DMS153 treated with DMSO at 0.1 percent for 48 hours (cell line): ENCODE results near the gene ATRNL1.

Source experiments
- DNase-seq: peaks from one replicate; lab custom pipeline; 2025; ENCODE audit not compliant: unreplicated experiment; lab: John Stamatoyannopoulos, UW

ATRNL1 gene

GRCh38 chr10:115830265-115830970, 737.3 kb downstream of the ATRNL1 start:
- no peak for DNase-seq

DNA sequence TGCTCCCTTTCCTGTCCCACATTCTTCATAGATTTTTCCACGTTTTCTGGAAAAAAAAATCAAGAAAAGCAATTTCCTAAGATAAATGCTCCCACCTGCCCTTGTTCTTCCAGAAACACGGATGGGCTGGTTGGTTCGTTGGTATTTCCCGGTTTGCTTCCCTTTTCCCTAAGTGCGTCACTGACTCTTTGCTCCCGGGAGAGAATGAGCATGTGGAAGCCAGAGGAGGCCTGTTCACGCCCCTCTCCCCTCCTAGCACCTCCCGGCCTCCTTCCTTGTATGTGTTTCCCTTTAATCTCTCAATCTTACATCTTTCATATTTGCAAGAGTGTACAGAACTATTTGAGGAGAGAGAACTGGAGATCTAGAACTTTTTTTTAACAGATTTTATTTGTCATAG, 737.9 kb downstream of the ATRNL1 start:
- no peak for DNase-seq

DNA sequence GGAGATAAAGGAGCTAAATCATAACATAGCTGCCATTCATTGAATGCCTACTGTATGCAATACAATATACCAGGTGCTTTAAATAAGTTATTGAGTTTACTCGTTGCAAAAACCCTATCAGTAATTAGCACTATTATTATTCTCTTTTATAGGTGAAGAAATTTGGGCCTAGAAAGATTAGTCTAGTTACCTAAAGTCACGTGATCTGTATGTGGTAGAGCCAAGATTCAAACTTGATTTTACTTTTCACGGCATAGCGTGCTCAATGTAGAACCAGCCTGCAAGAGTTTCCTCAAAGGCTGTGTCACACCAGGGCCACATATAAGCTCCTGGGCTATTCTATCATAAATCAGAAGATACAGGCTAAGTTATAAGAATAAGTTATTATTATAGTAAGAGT, 740.0 kb downstream of the ATRNL1 start:
- DNase-seq: no peak

- DNase-seq: no peak
These were observed 751.4 kb downstream of the ATRNL1 start for GRCh38 chr10:115844591-115844990.

DNA sequence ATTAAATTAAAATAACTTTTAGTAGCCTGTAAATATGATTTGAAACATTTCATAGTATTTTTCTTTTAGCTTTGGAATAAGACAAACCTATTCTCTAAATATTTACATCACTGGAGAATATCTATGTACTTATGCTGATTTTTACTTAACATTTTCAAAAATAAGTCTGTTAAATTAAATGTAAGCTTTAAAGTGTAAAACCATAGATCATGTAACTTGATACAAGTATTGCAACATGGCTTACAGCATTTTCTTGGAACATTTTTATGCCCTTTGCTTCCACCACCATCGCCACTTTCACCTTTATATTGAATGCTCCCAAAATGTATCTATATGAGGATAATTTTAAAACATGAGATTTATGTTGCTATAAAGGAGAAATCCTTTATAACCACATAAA, 752.8 kb downstream of the ATRNL1 start:
- DNase-seq: no peak

DNA sequence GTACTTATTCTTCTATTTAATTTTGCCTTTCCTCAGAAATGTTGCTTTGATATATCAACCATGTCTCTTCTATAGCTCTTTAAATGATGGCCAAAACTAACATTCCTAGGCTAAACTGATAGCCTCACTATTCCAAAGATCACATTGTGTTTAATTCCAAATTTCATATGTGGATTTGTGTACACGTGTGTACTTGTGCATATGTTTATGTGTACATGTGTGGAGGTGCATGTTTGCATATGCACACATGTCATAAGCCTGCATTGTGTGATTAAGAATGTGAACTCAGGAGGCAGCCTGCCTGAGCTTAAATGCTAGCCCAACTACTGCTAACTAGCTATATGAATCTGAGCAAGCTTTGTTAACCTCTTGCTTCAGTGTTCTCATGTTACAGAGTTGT, 753.4 kb downstream of the ATRNL1 start:
- DNase-seq: no peak

GRCh38 chr10:115849197-115849596, 756.0 kb downstream of the ATRNL1 start:
- no peak for DNase-seq

GRCh38 chr10:115850666-115851065, 757.5 kb downstream of the ATRNL1 start:
- DNase-seq: no peak

- no peak for DNase-seq
These were observed 758.5 kb downstream of the ATRNL1 start for GRCh38 chr10:115851695-115852094.

- no peak for DNase-seq
These were observed 761.7 kb downstream of the ATRNL1 start for GRCh38 chr10:115854740-115855435.

DNA sequence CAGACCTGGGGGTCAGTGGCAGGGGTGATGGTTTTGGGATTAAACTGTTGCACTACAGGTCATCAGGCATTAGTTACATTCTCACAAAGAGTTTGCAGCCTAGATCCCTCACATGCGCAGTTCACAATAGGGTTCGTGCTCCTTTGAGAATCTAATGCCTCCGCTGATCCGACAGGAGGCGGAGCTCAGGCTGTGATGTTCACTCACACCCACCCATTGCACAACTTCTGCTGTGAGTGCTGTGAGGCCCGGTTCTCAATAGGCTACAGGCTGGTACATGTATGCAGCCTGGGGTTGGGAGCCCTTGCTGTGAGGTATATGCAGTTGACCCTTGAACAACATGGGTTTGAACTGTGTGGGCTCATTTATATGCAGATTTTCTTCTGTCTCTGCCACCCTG, 763.4 kb downstream of the ATRNL1 start:
- no peak for DNase-seq

DNA sequence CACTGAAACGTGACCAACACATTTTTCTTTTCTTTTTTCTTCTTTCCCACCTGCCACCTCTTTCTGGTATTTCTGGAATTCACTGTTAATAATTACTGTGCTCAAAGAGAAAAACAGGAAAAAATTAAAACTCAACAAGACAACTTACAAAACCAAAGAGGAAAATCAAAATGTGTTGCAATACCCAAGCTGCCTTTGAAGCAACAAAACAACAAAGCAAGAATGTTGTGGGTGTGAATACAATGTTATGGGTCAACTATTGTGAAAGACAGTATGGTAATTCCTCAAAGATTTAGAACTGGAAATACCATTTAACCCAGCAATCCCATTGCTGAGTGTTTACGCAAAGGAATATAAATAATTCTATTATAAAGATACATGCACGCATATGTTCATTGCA, 764.7 kb downstream of the ATRNL1 start:
- no peak for DNase-seq

DNA sequence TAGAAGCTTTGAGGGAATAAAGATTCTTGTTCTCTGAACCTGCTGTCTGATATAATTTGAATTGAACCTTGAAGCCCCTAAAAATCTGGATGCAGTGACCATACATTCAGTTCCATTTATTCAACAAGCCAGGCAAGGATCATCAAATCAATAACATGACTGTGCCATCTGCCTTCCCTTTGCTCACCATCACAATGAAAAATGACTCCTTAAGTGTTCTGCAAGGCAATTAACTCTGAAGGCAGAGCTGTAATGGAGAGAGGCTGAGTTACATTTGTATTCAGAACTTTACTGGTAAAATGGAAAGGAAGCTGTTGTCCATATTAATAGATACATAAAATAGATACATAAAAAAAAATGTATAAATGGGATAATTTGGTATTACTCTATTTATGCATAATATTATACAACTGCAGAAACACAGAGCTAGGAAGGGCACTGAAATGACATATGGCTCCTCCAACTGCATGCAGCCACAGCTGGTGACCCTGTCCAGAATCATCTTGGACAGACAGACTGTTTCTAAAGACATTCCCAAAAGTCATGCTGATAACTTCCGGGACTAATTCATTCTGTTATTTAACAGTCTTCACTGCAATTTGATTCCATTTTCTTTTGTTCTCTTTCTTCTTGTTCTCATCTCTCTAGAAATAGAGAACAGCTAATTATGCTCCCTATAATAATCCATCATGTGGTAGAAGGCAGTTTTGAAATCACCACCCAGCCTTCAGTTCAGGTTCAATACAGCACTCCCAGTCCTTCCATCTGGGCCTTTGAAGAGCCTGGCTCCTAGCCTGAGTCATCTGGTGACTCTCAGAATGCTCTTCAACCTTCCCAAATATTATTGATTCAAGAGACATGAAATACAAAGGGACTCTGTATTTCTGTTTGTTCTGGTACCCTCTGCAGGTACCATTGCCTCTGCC, 767.3 kb downstream of the ATRNL1 start:
- no peak for DNase-seq

GRCh38 chr10:115861455-115861854, 768.3 kb downstream of the ATRNL1 start:
- DNase-seq: no peak

DNA sequence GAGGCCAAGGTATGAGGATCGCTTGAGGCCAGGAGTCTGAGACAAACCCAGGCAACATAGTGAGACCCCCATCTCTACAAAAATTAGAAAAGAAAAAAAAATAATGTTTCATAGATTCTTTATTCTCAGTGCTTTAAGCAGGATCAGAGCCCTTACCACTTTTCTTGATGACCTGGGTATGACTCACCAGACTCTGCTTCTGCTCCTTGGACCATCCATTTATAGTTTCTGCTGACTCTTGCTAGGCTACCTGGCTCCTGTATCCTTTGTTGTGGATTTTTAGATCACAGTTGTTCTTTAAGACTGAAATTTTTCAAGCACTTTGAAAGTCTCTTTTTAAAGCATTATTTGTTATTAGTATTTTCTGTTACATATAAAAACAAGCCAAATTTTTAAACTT, 768.7 kb downstream of the ATRNL1 start:
- no peak for DNase-seq

- no peak for DNase-seq
These were observed 773.0 kb downstream of the ATRNL1 start for GRCh38 chr10:115866174-115866573.

- DNase-seq: no peak
These were observed 773.5 kb downstream of the ATRNL1 start for GRCh38 chr10:115866691-115867090.

DNA sequence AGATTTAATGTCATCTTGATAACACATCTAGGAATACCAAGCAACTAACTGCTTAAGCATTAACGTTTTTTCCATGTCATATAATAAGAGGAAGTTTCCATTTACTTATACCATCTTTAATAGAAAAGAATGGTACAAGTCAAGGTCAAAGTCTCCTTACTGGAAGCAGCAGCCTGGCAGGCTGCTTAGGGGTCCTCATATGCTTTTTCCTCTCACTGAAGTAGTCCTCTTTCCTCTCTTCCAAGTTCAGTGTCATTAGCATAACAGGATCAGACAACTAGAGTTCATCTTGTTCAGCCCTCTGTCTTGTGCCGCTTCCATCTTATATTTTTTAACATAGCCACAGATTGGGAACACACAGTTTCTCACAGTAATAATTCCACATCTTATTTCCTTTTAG, 774.1 kb downstream of the ATRNL1 start:
- DNase-seq: no peak

DNA sequence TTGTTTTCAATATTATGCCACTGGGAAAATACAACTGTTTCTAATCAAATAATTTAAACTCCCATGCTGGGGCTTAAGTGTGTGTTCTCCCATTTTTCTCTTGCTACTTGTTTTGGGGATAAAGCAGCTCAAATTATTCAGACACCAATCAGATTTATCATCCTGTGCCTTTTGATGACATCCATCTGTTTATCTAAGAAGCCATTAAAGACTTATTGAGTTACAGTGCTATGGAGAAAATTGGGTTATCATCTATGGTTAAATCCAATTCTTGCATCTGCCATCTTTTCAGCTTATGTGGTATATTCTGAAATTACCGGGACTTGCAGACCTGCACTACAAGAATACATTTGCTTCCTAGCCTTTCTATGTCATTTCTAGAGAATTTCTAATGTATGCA, 778.7 kb downstream of the ATRNL1 start:
- DNase-seq: no peak

GRCh38 chr10:115875172-115875571, 782.0 kb downstream of the ATRNL1 start:
- DNase-seq: no peak

DNA sequence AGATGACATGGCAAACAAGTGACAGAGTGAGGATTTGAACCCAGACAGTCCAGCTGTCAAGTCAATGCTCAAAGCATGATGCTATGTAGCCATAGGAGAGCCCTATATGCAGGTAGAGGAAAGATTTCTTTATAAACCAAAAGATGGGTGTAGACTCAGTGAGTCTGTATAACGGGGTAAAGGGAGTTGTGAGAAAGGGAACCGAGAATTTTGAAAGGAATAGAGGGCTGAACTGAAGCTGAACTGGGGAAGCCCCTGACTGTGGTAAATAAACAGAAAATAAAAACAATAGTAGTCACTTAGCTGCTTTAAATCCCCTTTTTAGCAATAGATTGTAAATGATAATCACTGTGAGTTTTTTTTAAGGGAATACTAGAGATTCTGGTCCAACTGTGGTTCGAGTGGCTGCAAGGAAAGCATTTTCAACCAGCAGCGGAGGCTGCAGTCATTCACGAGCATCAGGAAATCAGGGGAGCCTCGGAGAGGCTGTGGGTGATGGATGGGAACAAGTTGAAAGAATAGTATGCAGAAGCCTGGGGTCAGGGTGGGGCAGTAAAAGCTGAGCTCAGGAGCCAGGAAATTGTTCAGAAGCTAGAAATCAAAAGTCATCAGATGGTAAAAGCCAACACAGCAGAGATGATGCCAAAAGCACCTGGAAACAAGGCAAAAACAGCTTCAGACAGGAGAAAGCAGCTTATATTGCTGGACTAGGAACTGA, 786.4 kb downstream of the ATRNL1 start:
- DNase-seq: no peak
